Hepatocyte (in vitro differentiated cells): ENCODE data around the gene WASHC4. TPM values are rescaled to one million over a fixed set of nuclear protein-coding genes. Genes with fewer than 3 reads are reported as not detected.

ENCODE experiments used
- DNase-seq: peaks from one replicate; pipeline ENCODE4 v3.0.0-alpha.2; 2016; ENCODE audit warnings: low spot score
- H2AFZ ChIP-seq: fragments of 200-600 bp; sonication (generic); 2 replicates; pipeline ENCODE4 v1.6.0; 2016; ENCODE audit warnings: antibody characterized with exemption, mild to moderate bottlenecking
- H3K27ac ChIP-seq: fragments of 200-600 bp; sonication (generic); 2 replicates; pipeline ENCODE4 v1.5.1; 2016; ENCODE audit warnings: mild to moderate bottlenecking
- H3K27me3 ChIP-seq: fragments of 200-600 bp; sonication (generic); 2 replicates; pipeline ENCODE4 v1.6.1; 2016
- H3K36me3 ChIP-seq: fragments of 200-600 bp; sonication (generic); replicated peaks from 2 replicates; pipeline ENCODE4 v1.5.1; 2016; ENCODE audit warnings: low read depth; ENCODE audit not compliant: insufficient read depth
- H3K4me1 ChIP-seq: fragments of 200-600 bp; sonication (generic); 2 replicates; pipeline ENCODE4 v1.5.1; 2016; ENCODE audit warnings: mild to moderate bottlenecking, moderate library complexity; ENCODE audit not compliant: insufficient read depth
- H3K4me2 ChIP-seq: fragments of 200-600 bp; sonication (generic); 2 replicates; pipeline ENCODE4 v1.6.0; 2016
- H3K4me3 ChIP-seq: fragments of 200-600 bp; sonication (generic); 2 replicates; pipeline ENCODE4 v1.5.1; 2016; ENCODE audit warnings: mild to moderate bottlenecking
- H3K79me2 ChIP-seq: fragments of 200-600 bp; sonication (generic); 2 replicates; pipeline ENCODE4 v1.6.0; 2017; ENCODE audit warnings: mild to moderate bottlenecking
- H3K9me2 ChIP-seq: fragments of 200-600 bp; sonication (generic); replicated peaks from 2 replicates; pipeline ENCODE4 v1.6.0; 2017; ENCODE audit warnings: mild to moderate bottlenecking; ENCODE audit not compliant: insufficient read depth
- H3K9me3 ChIP-seq: fragments of 200-600 bp; sonication (generic); 2 replicates; pipeline ENCODE4 v1.5.1; 2016; ENCODE audit warnings: low read depth, mild to moderate bottlenecking
- H4K20me1 ChIP-seq: fragments of 200-600 bp; sonication (generic); 2 replicates; pipeline ENCODE4 v1.6.0; 2016; ENCODE audit warnings: mild to moderate bottlenecking; ENCODE audit not compliant: insufficient read depth, poor library complexity, severe bottlenecking
- CTCF ChIP-seq: fragments of 200-600 bp; sonication (generic); IDR thresholded peaks from 2 replicates; pipeline ENCODE4 v1.5.1; 2016; ENCODE audit warnings: antibody characterized with exemption, mild to moderate bottlenecking; ENCODE audit not compliant: poor library complexity
- EZH2 ChIP-seq: fragments of 200-600 bp; sonication (generic); IDR thresholded peaks from 2 replicates; pipeline ENCODE4 v1.6.1; 2016; ENCODE audit warnings: antibody characterized with exemption, mild to moderate bottlenecking, borderline replicate concordance
- EZH2phosphoT487 ChIP-seq: fragments of 200-600 bp; sonication (generic); IDR thresholded peaks from one replicate; pipeline ENCODE4 v1.6.1; 2018; ENCODE audit warnings: antibody characterized with exemption, mild to moderate bottlenecking, low read depth, moderate library complexity; ENCODE audit not compliant: unreplicated experiment, severe bottlenecking
- WGBS: methylation state at CpG from one replicate; pipeline ENCODE4 v1.1.6; 2016; ENCODE audit warnings: low lambda C conversion rate; ENCODE audit errors: missing lambda C conversion rate; 5-methylcytosine and 5-hydroxymethylcytosine counted together
- polyA plus RNA-seq: library from polyadenylated mRNA; unstranded; fragments of >200 nt; fragmentation: Nextera tagmentation; extraction: Ambion mirVana; gene quantifications from 2 replicates; pipeline ENCODE4 v1.2.1, GENCODE V29; 2016
- total RNA-seq: library from RNA; depleted of rRNA; stranded (reverse); fragments of >200 nt; gene quantifications from 2 replicates; pipeline ENCODE4 v1.2.3, GENCODE V29; 2014

WASHC4 gene
- total and polyA plus RNA-seq, 2 experiments from 2014 or later: 31.3 to 92.7 TPM

- Histone ChIP-seq H3K9me2 (no peaks in the 10 kb centered on the region), H3K27me3 (no peaks in the 10 kb centered on the region), H3K4me2 (no peak overlapping the region), H3K79me2 (peaks cover 2% of the 10 kb centered on the region), H3K9me3 (no peaks in the 10 kb centered on the region), H3K27ac (no peak overlapping the region), H3K36me3 (peaks cover 8% of the 10 kb centered on the region), H3K4me3 (no peak overlapping the region), H3K4me1 (no peaks in the 10 kb centered on the region), H2AFZ (no peak overlapping the region), H4K20me1 (no peaks in the 10 kb centered on the region)
- no peak for DNase-seq
- 80% methylated on average over 6 of the region's 6 CpGs for WGBS
- TF ChIP-seq EZH2 (no peak), EZH2phosphoT487 (no peak), CTCF (no peak)
Observed at GRCh38 chr12:105189293-105189692, 81.8 kb downstream of the WASHC4 start.

- peaks cover 6% of the 10 kb centered on the region for H3K36me3 ChIP-seq
- no peaks in the 10 kb centered on the region for H3K27me3 ChIP-seq
- H4K20me1 ChIP-seq: no peaks in the 10 kb centered on the region
- H3K27ac ChIP-seq: no peak overlapping the region
- no peak for DNase-seq
- H3K9me3 ChIP-seq: no peaks in the 10 kb centered on the region
- TF ChIP-seq EZH2: no peak
- no peak for TF ChIP-seq EZH2phosphoT487
- TF ChIP-seq CTCF: no peak
- no peak overlapping the region for H3K4me2 ChIP-seq
- H3K79me2 ChIP-seq: peaks cover 2% of the 10 kb centered on the region
- H3K4me1 ChIP-seq: no peaks in the 10 kb centered on the region
- 90% methylated on average over 6 of the region's 6 CpGs for WGBS
- no peaks in the 10 kb centered on the region for H3K9me2 ChIP-seq
- no peak overlapping the region for H3K4me3 ChIP-seq
- no peak overlapping the region for H2AFZ ChIP-seq
Observed at GRCh38 chr12:105190530-105190929, 83.0 kb downstream of the WASHC4 start.

- H2AFZ ChIP-seq: no peak overlapping the region
- TF ChIP-seq CTCF (no peak), EZH2phosphoT487 (no peak), EZH2 (no peak)
- no peak overlapping the region for H3K4me2 ChIP-seq
- H3K79me2 ChIP-seq: no peaks in the 10 kb centered on the region
- no peaks in the 10 kb centered on the region for H3K27me3 ChIP-seq
- H3K27ac ChIP-seq: no peak overlapping the region
- no peak overlapping the region for H3K4me3 ChIP-seq
- H3K9me3 ChIP-seq: no peaks in the 10 kb centered on the region
- no peaks in the 10 kb centered on the region for H4K20me1 ChIP-seq
- WGBS: 74% methylated on average over 1 of the region's 1 CpG
- no peaks in the 10 kb centered on the region for H3K4me1 ChIP-seq
- no peaks in the 10 kb centered on the region for H3K9me2 ChIP-seq
- H3K36me3 ChIP-seq: peaks cover 6% of the 10 kb centered on the region
- no peak for DNase-seq
Observed at GRCh38 chr12:105192624-105193225, 85.2 kb downstream of the WASHC4 start.
